SK-N-SH treated with all-trans-retinoic acid at 6 μM for 48 hours (cell line): ENCODE data around the gene PRMT7.

ENCODE experiments used
- ATAC-seq: fragments of 200-7000 bp; cut with Tn5 transposase; 3 replicates; pipeline ENCODE4 v1.9.1; 2020; ENCODE audit warnings: mild to moderate bottlenecking, moderate library complexity
- ARNTL ChIP-seq: fragments of 450-650 bp; formaldehyde crosslinking; IDR thresholded peaks from 2 replicates; pipeline ENCODE4 v1.5.0; 2020; ENCODE audit warnings: low read depth, mild to moderate bottlenecking, moderate library complexity, borderline replicate concordance
- BACH2 ChIP-seq: fragments of 250-450 bp; sonication (Bioruptor Pico); IDR thresholded peaks from 2 replicates; pipeline ENCODE4 v1.9.0; 2021; ENCODE audit warnings: mild to moderate bottlenecking, borderline replicate concordance
- CSDC2 ChIP-seq: fragments of 250-450 bp; sonication (Bioruptor Pico); IDR thresholded peaks from 2 replicates; pipeline ENCODE4 v1.5.0; 2020; ENCODE audit warnings: mild to moderate bottlenecking, moderate library complexity
- CSRNP3 ChIP-seq: fragments of 250-450 bp; sonication (Bioruptor Pico); IDR thresholded peaks from 2 replicates; pipeline ENCODE4 v1.5.1; 2021; ENCODE audit warnings: mild to moderate bottlenecking, moderate library complexity
- ESRRG ChIP-seq: fragments of 250-450 bp; sonication (Bioruptor Pico); IDR thresholded peaks from 2 replicates; pipeline ENCODE4 v1.6.1; 2021; ENCODE audit warnings: mild to moderate bottlenecking
- GLIS3 ChIP-seq: fragments of 250-450 bp; sonication (Bioruptor Pico); IDR thresholded peaks from 2 replicates; pipeline ENCODE4 v1.5.0; 2020; ENCODE audit warnings: mild to moderate bottlenecking, moderate library complexity
- OSR1 ChIP-seq: fragments of 250-450 bp; sonication (Bioruptor Pico); IDR thresholded peaks from 2 replicates; pipeline ENCODE4 v1.8.0; 2022; ENCODE audit warnings: moderate library complexity, mild to moderate bottlenecking, inconsistent platforms
- PATZ1 ChIP-seq: fragments of 250-450 bp; sonication (Bioruptor Pico); IDR thresholded peaks from 2 replicates; pipeline ENCODE4 v1.8.0; 2020; ENCODE audit warnings: mild to moderate bottlenecking, moderate library complexity, borderline replicate concordance
- POU6F1 ChIP-seq: fragments of 250-450 bp; sonication (Bioruptor Pico); IDR thresholded peaks from 2 replicates; pipeline ENCODE4 v1.8.0; 2021; ENCODE audit warnings: low read depth, mild to moderate bottlenecking, moderate library complexity, borderline replicate concordance
- PPARA ChIP-seq: fragments of 250-450 bp; sonication (Bioruptor Pico); IDR thresholded peaks from 2 replicates; pipeline ENCODE4 v1.5.0; 2020; ENCODE audit warnings: mild to moderate bottlenecking, borderline replicate concordance
- SNAI2 ChIP-seq: fragments of 250-450 bp; sonication (Bioruptor Pico); IDR thresholded peaks from 2 replicates; pipeline ENCODE4 v1.5.0; 2020; ENCODE audit warnings: mild to moderate bottlenecking, moderate library complexity
- TCF4 ChIP-seq: fragments of 250-450 bp; sonication (Bioruptor Pico); IDR thresholded peaks from 2 replicates; pipeline ENCODE4 v1.8.0; 2021; ENCODE audit warnings: mild to moderate bottlenecking, moderate library complexity, borderline replicate concordance
- TOX ChIP-seq: fragments of 250-450 bp; sonication (Bioruptor Pico); IDR thresholded peaks from 2 replicates; pipeline ENCODE4 v1.8.0; 2021; ENCODE audit warnings: mild to moderate bottlenecking, moderate library complexity, borderline replicate concordance
- TSHZ2 ChIP-seq: fragments of 250-450 bp; sonication (Bioruptor Pico); IDR thresholded peaks from 2 replicates; pipeline ENCODE4 v1.5.0; 2020; ENCODE audit warnings: mild to moderate bottlenecking, moderate library complexity
- ZC3H10 ChIP-seq: fragments of 250-450 bp; sonication (Bioruptor Pico); IDR thresholded peaks from 2 replicates; pipeline ENCODE4 v1.5.1; 2021; ENCODE audit warnings: mild to moderate bottlenecking, moderate library complexity
- ZFP3 ChIP-seq: fragments of 250-450 bp; sonication (Bioruptor Pico); IDR thresholded peaks from 2 replicates; pipeline ENCODE4 v1.5.0; 2020; ENCODE audit warnings: mild to moderate bottlenecking, moderate library complexity
- ZFP30 ChIP-seq: fragments of 450-650 bp; formaldehyde crosslinking; IDR thresholded peaks from 2 replicates; pipeline ENCODE4 v1.5.0; 2022; ENCODE audit warnings: mild to moderate bottlenecking, moderate library complexity

Gene PRMT7

GRCh38 chr16:68328860-68329390, 18.1 kb downstream of the PRMT7 start (continued):
- no peak for TF ChIP-seq ZC3H10 (CRISPR knock-in tag)
- TF ChIP-seq ESRRG (CRISPR knock-in tag) = no peak
- TF ChIP-seq SNAI2 = no peak
- no peak for TF ChIP-seq CSRNP3 (CRISPR knock-in tag)
- TF ChIP-seq POU6F1 (CRISPR knock-in tag) = no peak
- no peak for TF ChIP-seq BACH2
- TF ChIP-seq ZFP3 (CRISPR knock-in tag) = no peak
- TF ChIP-seq TOX = no peak
- no peak for TF ChIP-seq TCF4 (CRISPR knock-in tag)

- TF ChIP-seq ZC3H10 (CRISPR knock-in tag) (no peak), CSRNP3 (CRISPR knock-in tag) (no peak), PPARA (CRISPR knock-in tag) (no peak), GLIS3 (no peak), ZFP30 (no peak)
- ATAC-seq = no peak
Observed at GRCh38 chr16:68331879-68332410, 21.1 kb downstream of the PRMT7 start.

- ATAC-seq = no peak
- TF ChIP-seq ZFP3 (CRISPR knock-in tag) (no peak), OSR1 (no peak), CSDC2 (CRISPR knock-in tag) (no peak), POU6F1 (CRISPR knock-in tag) (no peak), TOX (no peak), BACH2 (no peak), ARNTL (CRISPR knock-in tag) (no peak)
Observed at GRCh38 chr16:68332411-68333121, 21.7 kb downstream of the PRMT7 start.

GRCh38 chr16:68335175-68335574, 24.4 kb downstream of the PRMT7 start:
- TF ChIP-seq TSHZ2 (CRISPR knock-in tag) = no peak
- no peak for TF ChIP-seq ZFP30
- no peak for TF ChIP-seq ESRRG (CRISPR knock-in tag)
- no peak for TF ChIP-seq CSRNP3 (CRISPR knock-in tag)
- no peak for TF ChIP-seq POU6F1 (CRISPR knock-in tag)
- TF ChIP-seq PATZ1 (CRISPR knock-in tag) = no peak
- no peak for TF ChIP-seq ZC3H10 (CRISPR knock-in tag)
- ATAC-seq = no peak
